ENCODE data around the gene DIP2C.
"Not testable (repeated sequence)": the region's sequence is repeated elsewhere in the genome, so short reads cannot be mapped to it uniquely, and the experiment has no call there.

DIP2C gene

DNA sequence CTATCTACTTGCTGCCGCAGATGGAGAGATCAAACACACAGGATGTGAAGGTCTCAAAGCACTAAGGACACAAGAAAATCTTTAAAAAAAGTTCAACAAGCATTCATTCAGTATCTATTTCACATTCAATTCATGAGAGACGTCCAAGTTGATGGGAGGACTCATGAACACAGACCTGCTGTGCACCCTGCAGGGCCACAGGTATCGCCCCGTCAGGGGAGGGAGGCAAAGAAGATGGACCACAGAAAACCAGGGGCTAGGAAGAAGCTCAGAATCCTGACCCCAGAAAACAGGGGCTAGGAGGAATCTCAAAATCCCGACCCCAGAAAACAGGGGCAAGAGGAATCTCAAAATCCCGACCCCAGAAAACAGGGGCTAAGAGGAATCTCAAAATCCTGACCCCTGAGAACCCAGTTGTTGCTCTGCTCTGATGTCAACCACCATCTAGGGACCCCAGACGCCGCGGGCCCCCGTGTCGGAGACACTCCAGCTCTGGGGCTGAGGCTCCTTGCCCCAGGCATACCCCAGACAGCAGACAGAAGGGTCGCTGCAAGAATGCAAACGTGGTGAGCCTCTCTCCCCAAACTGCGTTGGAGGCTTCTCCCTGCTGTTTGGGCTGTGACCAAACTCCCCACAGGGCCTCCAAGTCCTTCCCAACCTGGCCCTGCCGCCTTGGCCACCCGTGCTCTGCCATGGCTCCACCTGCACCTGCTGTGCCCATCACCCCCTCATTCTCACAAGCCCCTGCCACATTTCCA lies 197.6 kb downstream of the DIP2C start:
- DNase-seq: no peak

DNA sequence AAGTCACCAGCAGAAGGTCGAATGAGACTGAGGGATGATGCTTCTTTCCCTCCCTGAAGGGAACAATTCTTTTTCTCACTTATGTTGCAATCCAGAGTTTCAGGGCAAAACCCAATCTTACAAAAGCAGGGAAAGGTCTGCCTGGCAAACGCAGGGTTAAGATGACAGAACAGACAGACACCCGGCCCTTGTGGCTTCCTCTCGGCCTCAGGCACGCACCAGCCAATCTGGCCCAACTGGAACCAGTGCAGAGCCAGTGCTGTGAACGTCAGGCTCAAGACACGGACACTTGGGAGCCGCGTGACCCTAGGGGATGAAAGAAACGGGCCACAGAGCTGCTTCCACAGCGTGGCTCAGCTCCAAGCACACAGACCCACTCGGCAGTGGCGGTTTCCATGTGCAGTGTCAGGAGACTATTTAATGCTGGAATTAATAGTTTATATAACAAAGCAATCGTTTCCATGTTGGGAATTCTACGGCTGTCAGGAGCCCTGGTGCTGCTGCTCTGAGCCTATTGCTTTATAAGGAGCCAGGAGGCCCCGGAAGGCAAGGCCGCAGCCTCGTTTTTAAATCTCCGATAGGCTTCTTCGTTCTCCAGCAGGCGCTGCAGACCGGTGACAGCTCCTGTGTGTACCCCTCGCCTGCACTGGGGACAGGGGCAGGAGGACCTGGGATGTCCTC lies 198.4 kb downstream of the DIP2C start:
- no peak for DNase-seq

DNA sequence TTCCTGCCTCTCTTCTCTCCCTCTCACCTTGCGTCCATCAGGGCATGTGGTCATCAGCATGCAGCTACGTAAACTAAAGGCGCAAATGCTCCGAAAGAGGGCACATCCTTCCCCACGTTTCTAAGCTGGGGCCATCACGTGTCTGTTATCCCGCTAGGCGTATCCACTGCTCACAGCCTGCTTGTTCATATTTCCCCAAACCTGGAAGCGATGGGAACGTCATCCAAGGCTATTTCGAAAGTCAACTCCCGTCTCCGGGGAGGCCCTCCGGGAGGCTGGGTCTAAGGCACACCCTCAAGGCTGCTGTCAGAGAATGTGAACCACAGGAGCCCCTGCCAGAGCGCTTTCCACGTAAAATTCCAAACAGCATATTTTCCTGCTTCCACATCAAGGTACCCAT lies 199.2 kb downstream of the DIP2C start:
- DNase-seq: no peak

DNA sequence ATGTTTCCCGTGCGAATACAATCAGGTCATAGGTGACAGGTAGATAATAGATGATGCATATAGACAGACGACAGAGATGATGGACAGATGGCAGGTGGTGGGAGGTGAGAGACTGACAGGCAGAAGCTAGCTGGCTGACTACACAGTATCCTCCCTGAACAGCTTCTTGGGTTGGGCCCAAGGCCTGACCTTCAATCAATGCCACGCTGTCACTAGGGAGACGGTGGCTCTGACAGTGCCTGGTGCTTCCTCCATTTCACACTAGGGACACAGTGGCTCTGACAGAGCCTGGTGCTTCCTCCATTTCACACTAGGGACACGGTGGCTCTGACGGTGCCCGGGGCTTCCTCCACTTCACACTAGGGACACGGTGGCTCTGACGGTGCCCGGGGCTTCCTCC lies 200.1 kb downstream of the DIP2C start:
- DNase-seq: no peak

- DNase-seq: no peak
Measured at GRCh38 chr10:488933-489215, 200.6 kb downstream of the DIP2C start.

DNA sequence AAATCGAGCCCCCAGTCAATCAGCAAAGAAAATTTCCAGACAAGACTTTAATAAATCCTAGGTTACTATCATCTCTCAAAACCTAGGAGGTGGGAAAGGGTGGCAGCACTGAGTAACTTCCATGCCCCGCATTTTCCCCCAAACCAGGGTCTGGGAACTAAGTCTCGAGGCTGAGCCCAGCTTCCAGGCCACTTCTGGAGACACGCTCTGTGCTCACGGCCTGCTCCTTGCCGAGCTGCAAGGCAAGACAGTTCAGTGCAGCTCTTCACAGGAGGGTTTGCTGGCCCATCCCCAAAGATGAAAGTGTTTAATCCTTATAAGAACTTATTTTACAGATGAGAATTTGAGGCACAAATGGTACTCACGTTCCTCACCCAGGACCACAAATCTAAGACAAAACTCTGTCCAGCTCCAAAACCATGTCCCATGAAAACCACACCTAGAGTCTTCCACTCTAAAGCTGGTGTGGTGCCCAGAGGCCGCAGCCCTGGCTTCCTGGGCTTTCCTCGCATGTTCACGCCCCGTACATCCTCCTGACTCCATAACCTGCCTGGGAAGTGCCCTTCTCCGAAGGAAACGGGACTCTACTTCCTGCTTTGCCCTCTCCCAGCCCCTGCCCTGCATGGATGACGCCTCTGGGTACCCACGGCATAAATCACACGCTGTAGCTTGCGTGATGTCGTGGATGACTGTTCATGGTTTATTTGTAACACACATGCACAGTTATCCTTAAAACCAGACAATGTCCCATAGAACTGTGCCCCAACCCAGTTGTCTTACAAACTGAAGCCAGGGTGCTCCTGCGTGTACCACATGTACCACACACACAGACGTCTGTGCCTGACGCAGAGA lies 201.2 kb downstream of the DIP2C start:
- DNase-seq: no peak

DNA sequence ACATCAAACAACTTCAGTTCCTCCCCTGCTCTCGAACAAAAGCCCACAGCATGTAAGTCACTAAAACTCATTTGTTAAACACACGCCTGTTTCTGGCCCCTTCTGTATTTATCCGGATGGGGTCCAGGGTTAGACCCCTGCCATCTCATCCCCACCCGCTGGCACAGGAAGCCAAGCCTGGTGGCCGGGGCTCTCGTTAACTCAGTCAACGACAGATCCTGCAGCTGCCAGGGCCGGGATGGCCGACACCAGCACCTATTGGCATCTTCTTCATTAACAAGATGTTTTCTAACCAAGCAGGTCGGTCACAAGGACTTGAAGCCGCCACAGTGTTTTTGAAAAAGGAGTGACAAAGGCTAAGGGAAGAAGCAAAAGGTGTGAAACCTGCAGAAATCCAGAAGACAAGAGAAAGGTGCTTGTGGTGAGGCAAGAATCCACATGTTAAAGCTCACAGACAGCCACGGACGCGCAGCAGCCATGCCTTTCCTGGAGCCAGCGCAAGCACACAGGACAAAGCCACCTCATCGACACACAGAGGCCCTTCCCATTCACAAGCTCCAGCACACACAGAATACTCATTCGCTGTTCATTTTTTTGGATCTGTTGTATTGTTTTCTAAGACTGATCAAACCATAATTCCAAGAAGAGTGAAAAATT lies 202.7 kb downstream of the DIP2C start:
- no peak for DNase-seq

- DNase-seq: no peak
Measured at GRCh38 chr10:486206-486605, 203.3 kb downstream of the DIP2C start.

DNA sequence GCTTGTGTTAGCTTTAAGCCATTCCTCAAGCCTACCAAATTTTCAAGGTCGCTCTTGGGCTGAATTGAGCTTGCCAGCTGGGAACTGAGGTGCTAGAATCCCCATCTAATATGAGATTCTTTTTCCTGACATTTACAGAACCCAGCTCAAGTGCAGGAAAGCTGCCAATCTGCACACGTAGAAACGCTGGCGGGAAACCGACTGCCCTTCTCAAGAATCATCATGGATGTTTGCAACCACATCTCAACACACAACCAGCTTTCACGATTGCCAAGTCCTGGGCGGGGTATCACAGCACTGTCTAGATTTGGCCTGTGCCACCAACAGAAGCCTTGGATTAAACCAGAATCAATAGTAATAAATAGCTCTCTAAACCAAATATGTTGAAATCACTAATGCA lies 203.7 kb downstream of the DIP2C start:
- DNase-seq: no peak

GRCh38 chr10:484925-485661 lies 204.4 kb downstream of the DIP2C start:
- no peak for DNase-seq

DNA sequence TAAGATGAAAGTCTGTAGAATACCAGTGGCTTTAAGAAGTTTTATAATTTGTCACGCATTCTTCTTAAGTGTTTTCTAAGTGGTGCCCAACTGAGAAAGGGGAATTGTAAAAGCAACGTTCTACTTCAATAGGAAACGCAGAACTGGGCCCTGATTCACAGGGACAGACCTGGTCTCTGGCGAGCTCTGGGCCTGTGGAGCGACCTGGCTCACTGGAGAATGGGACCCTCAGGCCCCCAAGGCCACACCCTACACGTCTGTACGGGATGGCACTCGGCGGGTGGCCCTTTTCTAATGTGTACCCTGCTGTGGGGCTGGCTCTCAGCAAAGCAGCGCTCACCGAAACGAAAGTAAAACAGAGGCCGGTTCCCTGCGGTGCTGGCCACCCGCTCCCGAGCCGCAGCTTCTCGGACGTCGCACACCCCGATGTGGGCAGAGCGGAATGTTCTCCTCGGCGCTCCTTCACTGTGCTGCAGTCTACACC lies 205.0 kb downstream of the DIP2C start:
- peak; percentile 3 to 12 for DNase-seq

- DNase-seq: no peak
Measured at GRCh38 chr10:483261-483660, 206.2 kb downstream of the DIP2C start.

DNA sequence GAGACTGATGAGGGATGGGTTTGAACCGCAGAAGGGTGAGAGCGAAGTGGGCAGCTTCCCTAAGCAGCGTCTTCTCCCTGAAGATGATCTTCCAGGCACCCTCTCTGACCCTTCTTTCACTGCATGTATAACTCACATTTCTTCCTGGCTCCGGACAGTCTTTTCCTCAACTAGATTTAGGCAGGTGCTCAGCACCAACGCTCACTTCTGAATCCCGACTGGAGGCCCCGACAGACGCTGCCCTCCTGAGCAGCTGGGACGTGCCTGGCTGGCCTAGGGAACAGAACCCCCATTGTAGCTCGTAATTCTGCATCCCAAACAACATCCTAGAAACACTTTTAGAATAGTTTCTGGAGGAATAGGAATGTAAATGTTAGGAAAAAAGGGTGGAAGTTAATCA lies 206.6 kb downstream of the DIP2C start:
- no peak for DNase-seq

- DNase-seq: no peak
Measured at GRCh38 chr10:482051-482501, 207.4 kb downstream of the DIP2C start.

DNA sequence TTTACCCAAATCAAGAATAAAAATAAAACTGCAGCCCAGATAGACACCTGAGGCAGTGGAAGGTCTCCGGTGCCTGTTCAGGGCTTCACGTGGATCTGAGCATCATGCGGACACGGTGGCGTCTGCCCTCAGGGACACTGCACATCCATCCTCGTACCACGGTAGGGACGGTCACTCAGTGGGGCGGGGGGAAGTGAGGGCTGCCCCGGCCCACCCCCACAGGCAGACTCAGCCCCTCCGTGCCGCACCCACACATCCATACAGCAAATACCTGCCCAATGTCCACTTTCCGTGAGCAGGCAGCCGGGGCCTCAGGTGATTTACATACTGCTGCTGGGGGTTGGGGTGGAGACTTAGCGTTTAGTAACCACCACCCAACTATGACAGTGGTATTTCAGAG lies 207.8 kb downstream of the DIP2C start:
- DNase-seq: no peak

DNA sequence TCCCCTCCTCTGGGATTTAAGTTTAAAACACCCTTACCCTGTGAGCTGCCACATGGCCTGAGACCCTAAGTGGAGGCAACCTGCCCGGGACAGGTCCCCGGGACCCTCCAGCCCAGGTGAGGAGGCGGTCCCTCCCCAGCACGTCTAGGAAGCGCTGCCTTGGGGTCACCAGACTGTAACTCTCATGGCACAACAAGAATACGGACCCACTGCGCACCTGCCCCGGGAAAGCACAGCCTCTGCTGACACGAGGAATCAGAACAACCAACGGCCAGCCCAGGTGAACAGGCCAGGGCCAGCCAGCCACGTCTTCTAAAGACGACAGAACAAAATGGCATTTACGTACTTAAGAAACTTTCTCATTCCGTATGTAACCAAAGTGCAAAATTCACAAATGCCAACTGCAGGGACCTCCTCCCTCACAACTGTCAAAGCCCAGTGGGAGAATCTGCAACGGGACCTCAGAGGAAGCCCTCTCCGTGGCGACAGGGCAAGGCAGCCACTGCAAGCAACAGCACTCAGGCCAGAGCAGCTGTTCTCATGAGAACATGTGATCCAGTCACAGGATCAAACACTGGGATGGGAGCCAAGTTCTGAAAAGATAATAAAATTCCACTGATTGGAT lies 208.4 kb downstream of the DIP2C start:
- no peak for DNase-seq

GRCh38 chr10:480498-480927 lies 209.0 kb downstream of the DIP2C start:
- no peak for DNase-seq

- not testable (repeated sequence) for DNase-seq
Measured at GRCh38 chr10:479706-480497, 209.6 kb downstream of the DIP2C start.

DNA sequence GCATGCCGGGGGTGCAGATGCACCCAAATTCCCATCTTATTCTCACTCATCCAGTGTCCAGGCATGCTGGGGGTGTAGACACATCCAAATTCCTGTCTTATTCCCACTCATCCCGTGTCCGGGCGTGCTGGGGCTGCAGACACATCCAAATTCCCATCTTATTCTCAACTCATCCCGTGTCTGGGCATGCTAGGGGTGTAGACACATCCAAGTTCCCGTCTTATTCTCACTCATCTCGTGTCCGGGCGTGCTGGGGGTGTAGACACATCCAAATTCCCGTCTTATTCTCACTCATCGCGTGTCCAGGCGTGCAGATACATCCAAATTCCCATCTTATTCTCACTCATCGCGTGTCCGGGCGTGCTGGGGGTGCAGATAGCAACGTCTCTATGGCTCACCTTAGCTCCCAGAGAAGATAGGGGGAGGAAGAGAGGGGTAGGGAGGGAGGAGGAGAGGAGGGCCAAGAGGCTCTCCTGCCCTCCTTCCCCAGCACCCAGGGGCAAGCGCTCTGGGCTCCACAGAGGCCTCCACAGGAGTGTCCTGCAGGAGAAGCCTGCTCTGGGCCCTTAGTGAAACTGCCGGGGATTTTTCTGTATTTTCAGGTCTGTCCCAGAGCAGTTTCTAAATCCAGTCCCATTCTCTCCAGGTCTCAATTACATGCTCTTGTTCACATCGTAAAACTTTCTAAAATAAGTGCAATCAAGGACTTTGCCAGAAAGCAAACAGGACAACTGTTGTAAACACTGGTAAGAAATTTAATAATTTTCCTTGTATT lies 210.8 kb downstream of the DIP2C start:
- DNase-seq: no peak

DNA sequence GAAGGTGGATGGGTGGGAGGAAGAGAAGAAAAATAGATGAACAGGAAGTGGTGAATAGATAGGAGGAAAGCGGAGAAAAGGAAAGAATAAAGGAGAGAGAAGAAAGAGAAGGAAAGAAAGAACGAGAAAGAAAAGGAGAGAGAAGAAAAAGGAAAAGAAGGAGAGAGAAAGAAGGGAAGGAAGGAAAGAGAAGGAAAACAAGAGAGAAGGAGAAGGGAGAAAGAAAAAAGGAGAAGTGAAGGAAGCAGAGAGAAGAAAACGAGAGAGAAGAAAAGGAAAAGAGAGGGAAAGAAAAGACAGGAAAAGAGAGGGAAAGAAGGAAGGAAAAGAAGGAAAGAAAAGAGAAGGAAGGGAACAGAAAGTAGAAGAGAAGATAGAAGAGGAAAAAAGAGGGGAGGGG lies 211.8 kb downstream of the DIP2C start:
- no peak for DNase-seq
